Small intestine (tissue), 7 donors: ENCODE results near the gene DHRS3. TPM values are rescaled to one million over a fixed set of nuclear protein-coding genes. Genes with fewer than 3 reads are reported as not detected.
"Not testable (repeated sequence)": the region's sequence is repeated elsewhere in the genome, so short reads cannot be mapped to it uniquely, and the experiment has no call there.

ENCODE experiments used
- DNase-seq, 2 donors: peaks; one replicate each; pipeline versions ENCODE4 v3.0.0 to v3.0.0-alpha.2; 2013
- FAIRE-seq: peaks from 2 replicates; lab custom pipeline; 2012; peaks lifted over from hg19 to GRCh38; lab: Jason Lieb, UNC
- H3K27ac ChIP-seq, 3 donors: one replicate each; pipeline ENCODE4 v1.5.1; 2013; ENCODE audit warnings: low read length in 2 of 3, mild to moderate bottlenecking in 2 of 3, control low read depth in 1 of 3, inconsistent platforms in 1 of 3, low read depth in 1 of 3, moderate library complexity in 1 of 3
- H3K27me3 ChIP-seq, 3 donors: one replicate each; pipeline ENCODE4 v1.6.1; 2013; ENCODE audit warnings: low read length in 3 of 3, inconsistent platforms in 1 of 3; ENCODE audit not compliant: control insufficient read depth in 3 of 3, insufficient read depth in 3 of 3
- H3K36me3 ChIP-seq, 3 donors: one replicate each; pipeline ENCODE4 v1.6.1; 2013; ENCODE audit warnings: low read length in 3 of 3, inconsistent platforms in 1 of 3, low read depth in 1 of 3, mild to moderate bottlenecking in 1 of 3, moderate library complexity in 1 of 3; ENCODE audit not compliant: control insufficient read depth in 3 of 3, insufficient read depth in 2 of 3
- H3K4me1 ChIP-seq, 3 donors: one replicate each; pipeline ENCODE4 v1.6.1; 2013; ENCODE audit warnings: low read length in 2 of 3, inconsistent platforms in 1 of 3, low read depth in 1 of 3, mild to moderate bottlenecking in 1 of 3, moderate library complexity in 1 of 3; ENCODE audit not compliant: control insufficient read depth in 3 of 3, insufficient read depth in 2 of 3
- H3K4me3 ChIP-seq, 3 donors: one replicate each; pipeline ENCODE4 v1.5.1; 2013; ENCODE audit warnings: low read length in 3 of 3, control low read depth in 1 of 3, inconsistent platforms in 1 of 3, low read depth in 1 of 3, mild to moderate bottlenecking in 1 of 3, moderate library complexity in 1 of 3
- H3K9me3 ChIP-seq, 2 donors: one replicate each; pipeline ENCODE4 v1.6.1; 2013; ENCODE audit warnings: low read depth in 1 of 2, low read length in 1 of 2; ENCODE audit not compliant: control insufficient read depth in 2 of 2, insufficient read depth in 1 of 2
- WGBS, 3 donors: extraction: QIAGEN DNeasy Blood & Tissue Kit; methylation state at CpG; one replicate each; pipeline ENCODE4 v1.1.7; 2013; 5-methylcytosine and 5-hydroxymethylcytosine counted together
- polyA plus RNA-seq, 4 donors: library from polyadenylated mRNA; stranded (reverse) in 3 of 4; unstranded in 1 of 4; fragments of 200-250 nt in 3 of 4; fragments of 120-200 nt in 1 of 4; gene quantifications; one replicate each; pipeline versions ENCODE4 v1.2.1 to v1.2.3, GENCODE V29; 2013
- donor health status: healthy with polysubstance abuse.
- donor health status: control.
- donor health status: control.
- donor health status: Bipolar disorder and iron deficiency.
- donor health status: healthy.

Gene DHRS3
- polyA plus RNA-seq, 4 donors = 45.3 to 87.0 (median 63.5) TPM

- not testable (repeated sequence) for H3K36me3 ChIP-seq, DNase-seq, H3K27ac ChIP-seq, H3K9me3 ChIP-seq, H3K4me3 ChIP-seq, H3K27me3 ChIP-seq, H3K4me1 ChIP-seq, FAIRE-seq
- 81 to 87% (median 84%) methylated on average over 3 of the region's 3 CpGs for WGBS, 3 donors
Observed at GRCh38 chr1:12538536-12538935, 79.5 kb downstream of the DHRS3 start.

DNA sequence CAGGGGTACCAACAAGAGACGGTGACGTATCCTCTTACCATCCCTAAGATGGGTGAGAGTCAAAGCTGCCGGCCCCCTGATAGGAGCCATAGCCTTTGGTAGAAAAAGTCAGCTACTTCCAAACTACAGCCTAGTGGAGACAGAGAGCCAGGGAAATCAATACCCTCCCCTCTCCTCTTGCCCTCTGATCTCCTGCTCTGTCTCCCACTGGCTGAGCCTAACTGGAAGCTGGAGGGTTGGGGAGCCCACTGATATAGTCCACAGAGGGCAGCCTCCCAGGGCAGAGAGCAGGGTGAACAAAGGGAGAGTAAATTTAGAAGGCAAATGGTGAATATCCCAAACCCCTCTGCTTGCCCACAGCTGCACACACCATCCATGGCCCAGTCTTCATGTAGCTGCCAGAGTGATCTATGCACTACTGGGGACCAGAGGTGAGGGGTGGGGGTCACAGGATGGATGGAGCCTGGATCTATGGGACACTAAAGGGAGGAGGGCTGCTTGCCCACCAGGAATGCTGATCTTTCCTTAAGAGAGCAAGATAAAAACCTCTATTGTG, 80.0 kb downstream of the DHRS3 start:
- H3K4me1 ChIP-seq = peaks cover 0 to 4% (median 0%) of the 10 kb centered on the region in 3 donors
- no peaks in the 10 kb centered on the region for H3K27me3 ChIP-seq
- no peak overlapping the region for H3K4me3 ChIP-seq
- no peaks in the 10 kb centered on the region for H3K36me3 ChIP-seq
- no peak overlapping the region for H3K27ac ChIP-seq
- WGBS, 3 donors = 92 to 97% (median 95%) methylated on average over 3 of the region's 3 CpGs
- no peak for FAIRE-seq
- no peak for DNase-seq
- H3K9me3 ChIP-seq = peaks cover 0 to 6% of the 10 kb centered on the region in 2 donors

GRCh38 chr1:12537294-12537693, 80.7 kb downstream of the DHRS3 start:
- H3K27ac ChIP-seq = no peak overlapping the region
- H3K9me3 ChIP-seq = peaks cover 0 to 6% of the 10 kb centered on the region in 2 donors
- no peaks in the 10 kb centered on the region for H3K27me3 ChIP-seq
- FAIRE-seq (no peak), DNase-seq (no peak)
- H3K36me3 ChIP-seq = no peaks in the 10 kb centered on the region
- WGBS, 3 donors = 78 to 89% (median 88%) methylated on average over 4 of the region's 4 CpGs
- no peak overlapping the region for H3K4me3 ChIP-seq
- H3K4me1 ChIP-seq = peaks cover 0 to 4% (median 0%) of the 10 kb centered on the region in 3 donors

GRCh38 chr1:12536023-12536639, 81.9 kb downstream of the DHRS3 start:
- Histone ChIP-seq H3K9me3 (peaks cover 0 to 6% of the 10 kb centered on the region in 2 donors), H3K4me3 (no peak overlapping the region), H3K4me1 (peaks cover 0 to 4% (median 0%) of the 10 kb centered on the region in 3 donors), H3K27me3 (no peaks in the 10 kb centered on the region), H3K27ac (no peak overlapping the region), H3K36me3 (no peaks in the 10 kb centered on the region)
- FAIRE-seq = no peak
- whole genome bisulfite sequencing, 3 donors = 61 to 88% (median 82%) methylated on average over 1 of the region's 1 CpG
- DNase-seq = no peak

GRCh38 chr1:12532405-12533315, 85.3 kb downstream of the DHRS3 start:
- Histone ChIP-seq H3K4me3 (no peak overlapping the region), H3K4me1 (peaks cover 4 to 12% (median 4%) of the 10 kb centered on the region in 3 donors), H3K27me3 (no peaks in the 10 kb centered on the region), H3K36me3 (no peaks in the 10 kb centered on the region), H3K27ac (no peak overlapping the region), H3K9me3 (peaks cover 0 to 3% of the 10 kb centered on the region in 2 donors)
- FAIRE-seq (no peak), DNase-seq (no peak)
- 88 to 95% (median 88%) methylated on average over 19 of the region's 19 CpGs for WGBS, 3 donors

- Histone ChIP-seq H3K4me1 (peaks cover 4 to 13% (median 4%) of the 10 kb centered on the region in 3 donors), H3K27me3 (no peaks in the 10 kb centered on the region), H3K36me3 (no peaks in the 10 kb centered on the region), H3K27ac (no peak overlapping the region), H3K4me3 (no peak overlapping the region), H3K9me3 (no peaks in the 10 kb centered on the region)
- 21 to 62% (median 24%) methylated on average over 1 of the region's 1 CpG for WGBS, 3 donors
- FAIRE-seq (no peak), DNase-seq (no peak)
Observed at GRCh38 chr1:12531179-12531499, 86.9 kb downstream of the DHRS3 start.

DNA sequence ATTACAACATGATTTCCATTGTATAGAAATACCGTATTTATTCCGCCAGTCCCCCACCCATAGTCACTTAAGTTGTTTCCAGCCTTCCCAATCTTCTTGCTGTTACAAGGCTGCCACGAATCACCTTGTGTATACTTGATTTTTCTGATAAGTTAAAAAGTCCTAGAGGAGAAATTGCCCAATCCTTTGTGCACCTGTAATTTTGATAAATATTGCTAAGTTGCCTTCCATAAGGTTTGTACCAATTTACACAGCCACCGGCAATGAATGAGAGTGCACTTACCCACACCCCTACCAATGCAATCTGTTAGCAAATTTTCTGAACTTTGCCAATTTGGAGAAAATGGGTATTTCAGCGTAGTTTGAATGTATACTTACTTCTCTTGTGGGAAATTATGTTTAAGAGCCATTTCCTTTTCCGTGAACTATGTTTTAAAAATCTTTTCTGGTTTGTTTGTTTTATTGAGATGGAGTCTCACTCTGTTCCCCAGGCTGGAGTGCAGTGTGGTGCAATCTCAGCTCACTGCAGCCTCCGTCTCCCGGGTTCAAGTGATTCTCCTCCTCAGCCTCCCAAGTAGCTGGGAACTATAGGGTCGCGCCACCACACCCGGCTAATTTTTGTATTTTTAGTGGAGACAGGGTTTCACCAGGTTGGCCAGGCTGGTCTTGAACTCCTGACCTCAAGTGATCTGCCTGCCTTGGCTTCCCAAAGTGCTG, 87.4 kb downstream of the DHRS3 start:
- no peaks in the 10 kb centered on the region for H3K36me3 ChIP-seq
- no peak overlapping the region for H3K4me3 ChIP-seq
- no peaks in the 10 kb centered on the region for H3K27me3 ChIP-seq
- no peaks in the 10 kb centered on the region for H3K9me3 ChIP-seq
- no peak for DNase-seq
- 74 to 83% (median 78%) methylated on average over 11 of the region's 11 CpGs for WGBS, 3 donors
- H3K4me1 ChIP-seq = peaks cover 7 to 15% (median 8%) of the 10 kb centered on the region in 3 donors
- no peak overlapping the region for H3K27ac ChIP-seq
- FAIRE-seq = no peak

- Histone ChIP-seq H3K4me3 (no peak overlapping the region), H3K27ac (peak overlapping the region in 2 of 3 donors; percentile 64 to 68), H3K9me3 (no peaks in the 10 kb centered on the region), H3K27me3 (no peaks in the 10 kb centered on the region), H3K36me3 (no peaks in the 10 kb centered on the region), H3K4me1 (peaks cover 8 to 20% (median 14%) of the 10 kb centered on the region in 3 donors)
- FAIRE-seq = no peak
- WGBS, 3 donors = 85 to 94% (median 93%) methylated on average over 3 of the region's 3 CpGs
- no peak for DNase-seq
Observed at GRCh38 chr1:12529640-12530174, 88.3 kb downstream of the DHRS3 start.
